ENCODE data around the gene TOP2A.
A peak's percentile ranks its signal among the peaks of the same experiment; 100 is the strongest.

The TOP2A gene

GRCh38 chr17:40453881-40454612, 36.4 kb upstream of the TOP2A start:
- no peak for DNase-seq

- no peak for DNase-seq
These were observed 35.3 kb upstream of the TOP2A start for GRCh38 chr17:40452921-40453378.

DNA sequence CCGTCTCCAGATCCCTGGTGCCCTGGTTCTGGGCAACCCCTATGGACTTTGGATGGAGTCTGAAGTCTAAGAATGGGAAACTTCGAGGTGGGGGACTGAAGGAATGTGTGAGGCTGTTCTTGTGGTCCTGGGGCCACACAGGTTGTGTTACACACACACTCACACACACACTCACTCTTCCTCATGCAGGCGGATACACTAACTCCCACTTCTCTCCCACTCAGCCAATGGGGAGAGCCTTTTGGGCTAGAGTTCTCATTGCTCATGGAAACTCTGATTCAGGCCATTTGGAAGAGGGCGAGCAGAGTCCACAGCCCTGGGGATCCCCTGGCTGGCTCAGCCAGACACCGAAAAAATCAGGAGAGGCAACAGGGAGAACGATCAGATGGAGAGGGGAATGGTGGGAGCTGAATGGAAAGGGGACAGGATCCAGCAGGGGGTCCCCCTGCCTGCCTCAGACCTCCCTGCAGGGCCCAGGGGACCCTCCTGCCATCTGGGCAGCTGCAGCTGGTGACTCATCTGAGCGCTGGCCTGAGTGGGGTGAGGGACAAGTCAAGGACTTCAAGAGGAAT, 34.6 kb upstream of the TOP2A start:
- DNase-seq = no peak

- no peak for DNase-seq
These were observed 33.7 kb upstream of the TOP2A start for GRCh38 chr17:40451420-40451819.

GRCh38 chr17:40450175-40450574, 32.5 kb upstream of the TOP2A start:
- peak in 1 of 5 experiments; percentile 15 for DNase-seq

DNA sequence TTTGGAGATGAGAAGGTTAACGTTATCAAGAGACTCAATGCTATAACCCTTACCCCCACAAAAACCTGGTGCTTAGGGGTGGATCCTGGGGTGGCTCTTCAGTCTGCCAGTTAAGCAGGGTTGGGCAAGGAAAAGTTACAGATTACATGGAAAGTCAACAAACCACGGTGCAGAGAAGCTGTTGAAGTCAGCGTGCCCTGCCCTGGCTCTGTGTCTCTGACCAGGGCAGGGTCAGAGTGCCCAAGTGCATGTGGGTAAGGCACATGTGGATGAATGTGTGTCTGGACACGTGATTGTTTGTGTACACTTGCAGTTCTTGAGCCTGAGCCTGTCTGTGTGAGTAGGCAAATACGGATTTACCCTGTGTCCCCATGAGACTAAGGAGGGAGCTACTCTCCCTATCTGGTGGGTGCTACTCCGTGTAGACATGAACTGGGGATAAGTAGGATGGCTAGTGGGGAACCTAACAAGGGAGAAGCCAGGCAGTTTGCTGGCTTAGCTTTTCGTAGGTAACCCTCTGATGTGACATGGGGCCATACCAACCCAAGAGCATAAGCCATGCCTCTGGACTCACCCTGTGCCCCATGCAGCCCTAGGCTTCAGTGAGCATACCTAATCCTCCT, 31.1 kb upstream of the TOP2A start:
- no peak for DNase-seq

DNA sequence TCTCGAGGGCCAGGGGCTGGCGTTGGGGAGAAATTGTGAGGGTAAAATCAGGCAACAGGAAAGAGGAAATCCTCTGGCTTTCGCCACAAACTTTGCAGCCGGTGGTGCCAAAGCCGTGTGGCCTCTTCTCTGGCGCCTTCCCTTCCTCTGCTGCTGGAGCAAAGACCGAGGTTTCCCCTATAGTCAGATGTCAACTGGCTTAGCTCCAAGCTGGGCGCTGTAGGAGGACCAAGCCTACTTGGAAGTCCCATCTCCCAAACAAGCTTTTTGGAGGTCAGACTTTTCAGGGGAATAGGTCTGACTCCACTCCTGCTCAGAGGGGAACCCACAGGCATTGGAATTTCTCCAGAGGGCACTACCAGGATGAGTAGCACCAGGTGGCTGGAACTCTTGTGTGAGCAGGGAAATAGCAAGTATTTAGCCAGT, 30.5 kb upstream of the TOP2A start:
- no peak for DNase-seq

GRCh38 chr17:40447806-40448205, 30.1 kb upstream of the TOP2A start:
- DNase-seq = no peak

GRCh38 chr17:40447148-40447644, 29.5 kb upstream of the TOP2A start:
- no peak for DNase-seq

GRCh38 chr17:40445751-40446468, 28.2 kb upstream of the TOP2A start:
- DNase-seq = no peak

GRCh38 chr17:40443988-40444899, 26.5 kb upstream of the TOP2A start:
- no peak for DNase-seq

DNA sequence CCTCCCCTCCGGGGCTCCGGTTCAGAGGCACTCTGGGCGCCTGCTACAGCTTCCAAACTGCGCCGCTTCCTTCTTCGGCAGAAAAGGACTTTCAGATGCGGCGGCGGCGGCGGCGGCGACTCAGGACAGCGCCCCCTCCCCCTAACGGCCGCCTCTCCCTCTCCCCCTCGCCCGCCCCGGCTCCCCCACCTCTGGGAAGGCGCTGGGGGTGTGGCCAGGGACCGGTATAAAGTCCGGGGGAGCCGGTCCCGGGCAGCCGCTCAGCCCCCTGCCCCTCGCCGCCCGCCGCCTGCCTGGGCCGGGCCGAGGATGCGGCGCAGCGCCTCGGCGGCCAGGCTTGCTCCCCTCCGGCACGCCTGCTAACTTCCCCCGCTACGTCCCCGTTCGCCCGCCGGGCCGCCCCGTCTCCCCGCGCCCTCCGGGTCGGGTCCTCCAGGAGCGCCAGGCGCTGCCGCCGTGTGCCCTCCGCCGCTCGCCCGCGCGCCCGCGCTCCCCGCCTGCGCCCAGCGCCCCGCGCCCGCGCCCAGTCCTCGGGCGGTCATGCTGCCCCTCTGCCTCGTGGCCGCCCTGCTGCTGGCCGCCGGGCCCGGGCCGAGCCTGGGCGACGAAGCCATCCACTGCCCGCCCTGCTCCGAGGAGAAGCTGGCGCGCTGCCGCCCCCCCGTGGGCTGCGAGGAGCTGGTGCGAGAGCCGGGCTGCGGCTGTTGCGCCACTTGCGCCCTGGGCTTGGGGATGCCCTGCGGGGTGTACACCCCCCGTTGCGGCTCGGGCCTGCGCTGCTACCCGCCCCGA, 25.7 kb upstream of the TOP2A start, which contains the start of gene IGFBP4:
IGFBP4 (plus strand) TSS at position 255 of the 792 bp plus-strand sequence; CDS start at position 541, 286 bp downstream.
- DNase-seq = peak; percentile 39 to 79 (median 48)

DNA sequence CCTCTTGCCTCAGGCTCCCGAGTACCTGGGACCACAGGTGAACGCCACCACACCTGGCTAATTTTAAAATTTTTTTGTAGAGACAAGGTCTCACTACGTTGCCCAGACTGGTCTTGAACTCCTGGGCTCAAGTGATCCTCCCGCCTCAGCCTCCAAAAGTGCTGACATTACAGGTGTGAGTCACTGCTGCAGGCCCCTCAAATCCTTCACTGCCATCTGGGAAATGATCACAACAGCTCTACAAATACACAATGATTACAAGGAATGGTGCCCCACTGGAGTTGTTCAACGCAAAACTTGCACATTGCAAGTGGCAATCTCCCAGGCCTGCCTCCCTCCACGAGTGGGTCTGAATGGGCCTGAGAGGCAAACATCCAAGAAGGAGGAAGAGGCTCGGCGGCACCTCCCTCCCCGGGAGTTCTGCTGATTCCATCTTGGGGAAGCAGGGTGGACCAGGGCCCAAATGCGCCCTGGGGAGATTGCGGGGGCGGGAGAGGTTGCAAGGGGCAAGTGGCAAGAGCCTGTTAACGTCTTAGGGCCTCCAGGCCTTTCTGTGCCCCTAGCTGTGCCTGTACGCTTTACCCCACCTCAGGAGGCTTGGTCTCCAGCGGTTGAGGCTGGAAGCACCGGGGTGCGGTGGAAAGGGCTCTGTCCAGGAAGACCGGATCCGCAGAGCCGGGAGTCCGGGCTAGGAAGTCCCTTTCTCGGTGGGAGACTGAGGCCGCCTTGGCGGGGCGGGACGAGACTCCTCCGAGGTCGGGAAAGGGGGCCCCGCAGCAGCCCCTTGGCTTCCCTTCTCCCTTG, 24.9 kb upstream of the TOP2A start:
- DNase-seq = no peak

- DNase-seq = no peak
These were observed 22.5 kb upstream of the TOP2A start for GRCh38 chr17:40440166-40440565.

GRCh38 chr17:40437095-40437732, 19.5 kb upstream of the TOP2A start:
- DNase-seq = no peak

- DNase-seq = no peak
These were observed 18.9 kb upstream of the TOP2A start for GRCh38 chr17:40436636-40437035.

GRCh38 chr17:40433551-40434415, 16.1 kb upstream of the TOP2A start:
- DNase-seq = peak in 1 of 5 experiments; percentile 43

- no peak for DNase-seq
These were observed 15.3 kb upstream of the TOP2A start for GRCh38 chr17:40432864-40433528.
